ENCODE results near the gene TSPAN9.

DNA sequence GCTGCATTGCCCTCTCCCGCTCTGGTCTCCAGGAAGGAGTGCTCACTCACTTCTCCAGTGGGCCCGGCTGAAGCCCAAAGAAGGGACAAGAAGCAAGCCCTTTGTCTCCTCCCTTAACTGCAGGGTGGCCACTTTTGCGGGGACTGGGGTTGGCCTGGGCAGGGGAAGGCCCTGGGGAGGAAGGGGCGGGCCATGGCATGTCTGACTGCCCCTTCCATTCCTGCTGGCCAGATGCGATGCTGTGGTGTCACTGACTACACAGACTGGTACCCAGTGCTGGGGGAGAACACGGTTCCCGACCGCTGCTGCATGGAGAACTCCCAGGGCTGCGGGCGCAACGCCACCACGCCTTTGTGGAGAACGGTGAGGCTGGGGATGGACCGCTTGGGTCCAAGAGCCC is 203.8 kb downstream of the TSPAN9 start:
- TF ChIP-seq, protein P1, sequence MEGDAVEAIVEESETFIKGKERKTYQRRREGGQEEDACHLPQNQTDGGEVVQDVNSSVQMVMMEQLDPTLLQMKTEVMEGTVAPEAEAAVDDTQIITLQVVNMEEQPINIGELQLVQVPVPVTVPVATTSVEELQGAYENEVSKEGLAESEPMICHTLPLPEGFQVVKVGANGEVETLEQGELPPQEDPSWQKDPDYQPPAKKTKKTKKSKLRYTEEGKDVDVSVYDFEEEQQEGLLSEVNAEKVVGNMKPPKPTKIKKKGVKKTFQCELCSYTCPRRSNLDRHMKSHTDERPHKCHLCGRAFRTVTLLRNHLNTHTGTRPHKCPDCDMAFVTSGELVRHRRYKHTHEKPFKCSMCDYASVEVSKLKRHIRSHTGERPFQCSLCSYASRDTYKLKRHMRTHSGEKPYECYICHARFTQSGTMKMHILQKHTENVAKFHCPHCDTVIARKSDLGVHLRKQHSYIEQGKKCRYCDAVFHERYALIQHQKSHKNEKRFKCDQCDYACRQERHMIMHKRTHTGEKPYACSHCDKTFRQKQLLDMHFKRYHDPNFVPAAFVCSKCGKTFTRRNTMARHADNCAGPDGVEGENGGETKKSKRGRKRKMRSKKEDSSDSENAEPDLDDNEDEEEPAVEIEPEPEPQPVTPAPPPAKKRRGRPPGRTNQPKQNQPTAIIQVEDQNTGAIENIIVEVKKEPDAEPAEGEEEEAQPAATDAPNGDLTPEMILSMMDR (IDR thresholded peaks at IDR 0.05): no peak
- TF ChIP-seq TCF7L2 (IDR thresholded peaks at IDR 0.05; ENCODE audit: low read depth, low read length): no peak
- TF ChIP-seq POLR2AphosphoS5 (IDR thresholded peaks at IDR 0.05; ENCODE audit: low read depth, low read length): no peak
- TF ChIP-seq SIN3A (IDR thresholded peaks at IDR 0.05; ENCODE audit: borderline replicate concordance, insufficient read depth, low read depth, low read length): no peak
- TF ChIP-seq, protein P2, sequence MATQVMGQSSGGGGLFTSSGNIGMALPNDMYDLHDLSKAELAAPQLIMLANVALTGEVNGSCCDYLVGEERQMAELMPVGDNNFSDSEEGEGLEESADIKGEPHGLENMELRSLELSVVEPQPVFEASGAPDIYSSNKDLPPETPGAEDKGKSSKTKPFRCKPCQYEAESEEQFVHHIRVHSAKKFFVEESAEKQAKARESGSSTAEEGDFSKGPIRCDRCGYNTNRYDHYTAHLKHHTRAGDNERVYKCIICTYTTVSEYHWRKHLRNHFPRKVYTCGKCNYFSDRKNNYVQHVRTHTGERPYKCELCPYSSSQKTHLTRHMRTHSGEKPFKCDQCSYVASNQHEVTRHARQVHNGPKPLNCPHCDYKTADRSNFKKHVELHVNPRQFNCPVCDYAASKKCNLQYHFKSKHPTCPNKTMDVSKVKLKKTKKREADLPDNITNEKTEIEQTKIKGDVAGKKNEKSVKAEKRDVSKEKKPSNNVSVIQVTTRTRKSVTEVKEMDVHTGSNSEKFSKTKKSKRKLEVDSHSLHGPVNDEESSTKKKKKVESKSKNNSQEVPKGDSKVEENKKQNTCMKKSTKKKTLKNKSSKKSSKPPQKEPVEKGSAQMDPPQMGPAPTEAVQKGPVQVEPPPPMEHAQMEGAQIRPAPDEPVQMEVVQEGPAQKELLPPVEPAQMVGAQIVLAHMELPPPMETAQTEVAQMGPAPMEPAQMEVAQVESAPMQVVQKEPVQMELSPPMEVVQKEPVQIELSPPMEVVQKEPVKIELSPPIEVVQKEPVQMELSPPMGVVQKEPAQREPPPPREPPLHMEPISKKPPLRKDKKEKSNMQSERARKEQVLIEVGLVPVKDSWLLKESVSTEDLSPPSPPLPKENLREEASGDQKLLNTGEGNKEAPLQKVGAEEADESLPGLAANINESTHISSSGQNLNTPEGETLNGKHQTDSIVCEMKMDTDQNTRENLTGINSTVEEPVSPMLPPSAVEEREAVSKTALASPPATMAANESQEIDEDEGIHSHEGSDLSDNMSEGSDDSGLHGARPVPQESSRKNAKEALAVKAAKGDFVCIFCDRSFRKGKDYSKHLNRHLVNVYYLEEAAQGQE (IDR thresholded peaks at IDR 0.05; ENCODE audit: insufficient read depth in 1 of 2, low read depth in 2 of 2, low read length in 1 of 2): no peak
